ENCODE measurements around the gene INSIG1. TPM values are rescaled to one million over a fixed set of nuclear protein-coding genes. Genes with fewer than 3 reads are reported as not detected.
A peak's percentile ranks its signal among the peaks of the same experiment; 100 is the strongest.

Gene INSIG1
- total and polyA plus RNA-seq, 5 donors = 14.1 to 21.5 (median 16.5) TPM

GRCh38 chr7:155296006-155296787, 1.5 kb upstream of the INSIG1 start:
- ATAC-seq (no peak), DNase-seq (no peak)
- H3K27ac ChIP-seq (ENCODE audit: low read length) = peak overlapping the region; percentile 83
- H3K27me3 ChIP-seq (ENCODE audit: control insufficient read depth, insufficient read depth) = no peaks in the 10 kb centered on the region
- peaks cover 4% of the 10 kb centered on the region for H3K4me1 ChIP-seq (ENCODE audit: control insufficient read depth, insufficient read depth, low read length)
- H3K9me3 ChIP-seq (ENCODE audit: control insufficient read depth, low read length) = no peaks in the 10 kb centered on the region
- no peak overlapping the region for H3K4me3 ChIP-seq (ENCODE audit: low read length)
- WGBS = 84% methylated on average over 18 of the region's 18 CpGs
- intact Hi-C loops (cut with DNase I) = no loop called here

GRCh38 chr7:155296788-155297516, 726 bp upstream of the INSIG1 start:
- peaks cover 4% of the 10 kb centered on the region for H3K4me1 ChIP-seq (ENCODE audit: control insufficient read depth, insufficient read depth, low read length)
- intact Hi-C loops (cut with DNase I) = no loop called here
- peak; percentile 79 to 85 (median 83) for DNase-seq
- peak overlapping the region; percentile 82 for H3K4me3 ChIP-seq (ENCODE audit: low read length)
- WGBS = 2% methylated on average over 57 of the region's 57 CpGs
- H3K27ac ChIP-seq (ENCODE audit: low read length) = peak overlapping the region; percentile 83
- ATAC-seq = peak; percentile 65 to 70
- no peaks in the 10 kb centered on the region for H3K27me3 ChIP-seq (ENCODE audit: control insufficient read depth, insufficient read depth)
- no peaks in the 10 kb centered on the region for H3K9me3 ChIP-seq (ENCODE audit: control insufficient read depth, low read length)

GRCh38 chr7:155298288-155298833, 683 bp downstream of the INSIG1 start:
- WGBS = under 1% methylated on average over 34 of the region's 34 CpGs
- Histone ChIP-seq H3K27ac (ENCODE audit: low read length) (peak overlapping the region; percentile 78), H3K9me3 (ENCODE audit: control insufficient read depth, low read length) (no peaks in the 10 kb centered on the region), H3K27me3 (ENCODE audit: control insufficient read depth, insufficient read depth) (no peaks in the 10 kb centered on the region), H3K4me1 (ENCODE audit: control insufficient read depth, insufficient read depth, low read length) (peaks cover 4% of the 10 kb centered on the region), H3K4me3 (ENCODE audit: low read length) (peak overlapping the region; percentile 82)
- no peak for DNase-seq
- intact Hi-C loops (cut with DNase I) = no loop called here
- peak in 1 of 2 donors; percentile 1 for ATAC-seq

- WGBS = 1% methylated on average over 27 of the region's 27 CpGs
- intact Hi-C loops (cut with DNase I) = no loop called here
- ATAC-seq (peak; percentile 90 to 91), DNase-seq (peak; percentile 96 to 98 (median 96))
- Histone ChIP-seq H3K27me3 (ENCODE audit: control insufficient read depth, insufficient read depth) (no peaks in the 10 kb centered on the region), H3K4me1 (ENCODE audit: control insufficient read depth, insufficient read depth, low read length) (peaks cover 4% of the 10 kb centered on the region), H3K4me3 (ENCODE audit: low read length) (peak overlapping the region; percentile 82), H3K27ac (ENCODE audit: low read length) (peak overlapping the region; percentile 78), H3K9me3 (ENCODE audit: control insufficient read depth, low read length) (no peaks in the 10 kb centered on the region)
These were observed 1.3 kb downstream of the INSIG1 start for GRCh38 chr7:155298834-155299534.

- Histone ChIP-seq H3K4me1 (ENCODE audit: control insufficient read depth, insufficient read depth, low read length) (peaks cover 4% of the 10 kb centered on the region), H3K9me3 (ENCODE audit: control insufficient read depth, low read length) (no peaks in the 10 kb centered on the region), H3K4me3 (ENCODE audit: low read length) (peak overlapping the region; percentile 51), H3K27ac (ENCODE audit: low read length) (peak overlapping the region; percentile 48), H3K27me3 (ENCODE audit: control insufficient read depth, insufficient read depth) (no peaks in the 10 kb centered on the region)
- ATAC-seq = no peak
- intact Hi-C loops (cut with DNase I) = no loop called here
- 50% methylated on average over 8 of the region's 8 CpGs for WGBS
- DNase-seq = no peak
These were observed 2.0 kb downstream of the INSIG1 start for GRCh38 chr7:155299535-155300202.

- no peak overlapping the region for H3K27ac ChIP-seq (ENCODE audit: low read length)
- no peak for DNase-seq
- H3K27me3 ChIP-seq (ENCODE audit: control insufficient read depth, insufficient read depth) = no peaks in the 10 kb centered on the region
- intact Hi-C loops (cut with DNase I) = no loop called here
- peaks cover 4% of the 10 kb centered on the region for H3K4me1 ChIP-seq (ENCODE audit: control insufficient read depth, insufficient read depth, low read length)
- no peaks in the 10 kb centered on the region for H3K9me3 ChIP-seq (ENCODE audit: control insufficient read depth, low read length)
- no peak for ATAC-seq
- 58% methylated on average over 11 of the region's 11 CpGs for WGBS
- no peak overlapping the region for H3K4me3 ChIP-seq (ENCODE audit: low read length)
These were observed 3.2 kb downstream of the INSIG1 start for GRCh38 chr7:155300641-155301452.

- Histone ChIP-seq H3K4me3 (ENCODE audit: low read length) (no peak overlapping the region), H3K27me3 (ENCODE audit: control insufficient read depth, insufficient read depth) (no peaks in the 10 kb centered on the region), H3K27ac (ENCODE audit: low read length) (no peak overlapping the region), H3K9me3 (ENCODE audit: control insufficient read depth, low read length) (no peaks in the 10 kb centered on the region), H3K4me1 (ENCODE audit: control insufficient read depth, insufficient read depth, low read length) (peaks cover 6% of the 10 kb centered on the region)
- intact Hi-C loops (cut with DNase I) = no loop called here
- WGBS = 65% methylated on average over 10 of the region's 10 CpGs
- ATAC-seq = no peak
- no peak for DNase-seq
These were observed 5.4 kb downstream of the INSIG1 start for GRCh38 chr7:155303039-155303593.

GRCh38 chr7:155303897-155304296, 6.2 kb downstream of the INSIG1 start:
- no peak for ATAC-seq
- intact Hi-C loops (cut with DNase I) = no loop called here
- 79% methylated on average over 10 of the region's 10 CpGs for WGBS

GRCh38 chr7:155305231-155305904, 7.7 kb downstream of the INSIG1 start:
- no peak for ATAC-seq
- no peak overlapping the region for H3K4me3 ChIP-seq (ENCODE audit: low read length)
- peaks cover 2% of the 10 kb centered on the region for H3K4me1 ChIP-seq (ENCODE audit: control insufficient read depth, insufficient read depth, low read length)
- H3K27ac ChIP-seq (ENCODE audit: low read length) = no peak overlapping the region
- H3K27me3 ChIP-seq (ENCODE audit: control insufficient read depth, insufficient read depth) = no peaks in the 10 kb centered on the region
- 84% methylated on average over 9 of the region's 9 CpGs for WGBS
- no peaks in the 10 kb centered on the region for H3K9me3 ChIP-seq (ENCODE audit: control insufficient read depth, low read length)
- intact Hi-C loops (cut with DNase I) = no loop called here
- no peak for DNase-seq

More at GRCh38 chr7:155303897-155304296, 6.2 kb downstream of the INSIG1 start:
- peaks cover 6% of the 10 kb centered on the region for H3K4me1 ChIP-seq (ENCODE audit: control insufficient read depth, insufficient read depth, low read length)
- DNase-seq = no peak
- no peak overlapping the region for H3K27ac ChIP-seq (ENCODE audit: low read length)
- H3K9me3 ChIP-seq (ENCODE audit: control insufficient read depth, low read length) = no peaks in the 10 kb centered on the region
- H3K4me3 ChIP-seq (ENCODE audit: low read length) = no peak overlapping the region
- no peaks in the 10 kb centered on the region for H3K27me3 ChIP-seq (ENCODE audit: control insufficient read depth, insufficient read depth)

All from right cardiac atrium (tissue), 5 donors.